Motor neuron (in vitro differentiated cells): ENCODE results near the gene TIGD4. TPM values are rescaled to one million over a fixed set of nuclear protein-coding genes. Genes with fewer than 3 reads are reported as not detected.
"Not testable (repeated sequence)": the region's sequence is repeated elsewhere in the genome, so short reads cannot be mapped to it uniquely, and the experiment has no call there.

Experiments
- ATAC-seq, 8 experiments: fragments of 200-7000 bp; cut with Tn5 transposase; replicated peaks in 6 of 8; 2 replicates each; pipeline ENCODE4 v1.8.0; 2021; ENCODE audit warnings: mild to moderate bottlenecking in 8 of 8, moderate library complexity in 8 of 8
- H3K27ac ChIP-seq, 2 donors: fragments of 250-450 bp; sonication (Bioruptor Pico); 2 replicates each; pipeline ENCODE4 v1.9.0; 2021; ENCODE audit warnings: antibody characterized with exemption in 2 of 2, mild to moderate bottlenecking in 2 of 2, moderate library complexity in 1 of 2
- H3K4me1 ChIP-seq, 2 donors: fragments of 250-450 bp; sonication (Bioruptor Pico); replicated peaks in 1 of 2; 2 replicates each; pipeline ENCODE4 v1.6.1; 2021; ENCODE audit warnings: antibody characterized with exemption in 2 of 2, mild to moderate bottlenecking in 2 of 2, moderate library complexity in 1 of 2
- H3K4me3 ChIP-seq, 5 donors: fragments of 250-450 bp; sonication (Bioruptor Pico); 2 replicates each; pipeline ENCODE4 v1.9.0; 2021; ENCODE audit warnings: antibody characterized with exemption in 5 of 5, mild to moderate bottlenecking in 5 of 5, moderate library complexity in 4 of 5
- WGBS, 10 experiments: fragments of 450-650 bp; shearing (Covaris generic); methylation state at CpG; one replicate each; pipeline ENCODE4 v1.0.0; 2022; 5-methylcytosine and 5-hydroxymethylcytosine counted together
- in situ Hi-C, 9 experiments: fragments of 400-800 bp; cut with MboI; loops; one replicate each; pipeline ENCODE4 v1.15.0; 2021; ENCODE audit warnings: low sequenced_read_pairs in 9 of 9, low pct_unique_long_range_greater_than_20kb in 2 of 9; ENCODE audit not compliant: unreplicated experiment in 9 of 9
- total RNA-seq, 8 experiments: library from RNA; unstranded; fragments of 300-600 nt; gene quantifications; 2 replicates each; pipeline versions ENCODE4 v1.2.3 to v1.2.4, GENCODE V29; 2022

TIGD4 gene
- total RNA-seq, 8 experiments from 2014 or later, result 0.56 to 5.4 (median 2.4) TPM

DNA sequence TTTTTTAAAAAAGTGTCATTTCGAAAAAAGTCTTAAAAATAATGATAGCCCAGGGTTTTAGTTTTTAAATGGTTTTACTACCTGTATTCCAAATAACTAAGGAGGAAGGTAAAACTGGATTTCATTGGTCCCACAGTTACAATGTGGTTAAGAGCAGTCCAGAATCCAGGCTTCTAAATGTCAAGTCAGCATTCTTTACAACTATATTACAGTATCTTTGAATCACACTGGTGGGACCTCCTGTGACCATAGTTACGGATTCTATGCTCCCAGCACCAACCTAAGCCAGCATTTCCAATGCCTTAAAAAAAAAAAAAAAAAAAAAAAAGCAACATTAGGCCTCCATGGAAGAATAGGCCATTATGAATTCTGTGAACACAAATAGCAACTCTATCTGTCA lies 6.2 kb downstream of the TIGD4 start:
- H3K27ac ChIP-seq, result no peak overlapping the region
- peaks cover 8% of the 10 kb centered on the region in 2 donors for H3K4me1 ChIP-seq
- ATAC-seq, result peak in 3 of 8 experiments; percentile 17 to 89 (median 62)
- H3K4me3 ChIP-seq, result no peak overlapping the region
- in situ Hi-C loops, result no loop called here
- whole genome bisulfite sequencing, 10 experiments, result 43 to 100% (median 74%) methylated on average over 1 to 2 of the region's 2 CpGs; no CpG with 5 or more reads in 1 of the 10 experiments

- in situ Hi-C loops, result no loop called here
- Histone ChIP-seq H3K4me3 (no peak overlapping the region), H3K27ac (no peak overlapping the region), H3K4me1 (no peaks in the 10 kb centered on the region)
- no peak for ATAC-seq
- WGBS, 10 experiments, result 20 to 100% (median 59%) methylated on average over 2 to 3 of the region's 3 CpGs; no CpG with 5 or more reads in 1 of the 10 experiments
These were observed 7.6 kb downstream of the TIGD4 start for GRCh38 chr4:152771741-152772533.

GRCh38 chr4:152765069-152765737 lies 14.3 kb downstream of the TIGD4 start:
- in situ Hi-C loops, H3K4me1 ChIP-seq, H3K4me3 ChIP-seq, H3K27ac ChIP-seq, ATAC-seq: not testable (repeated sequence)
- WGBS, 10 experiments, result no CpG with 5 or more reads among the region's 54 CpGs

DNA sequence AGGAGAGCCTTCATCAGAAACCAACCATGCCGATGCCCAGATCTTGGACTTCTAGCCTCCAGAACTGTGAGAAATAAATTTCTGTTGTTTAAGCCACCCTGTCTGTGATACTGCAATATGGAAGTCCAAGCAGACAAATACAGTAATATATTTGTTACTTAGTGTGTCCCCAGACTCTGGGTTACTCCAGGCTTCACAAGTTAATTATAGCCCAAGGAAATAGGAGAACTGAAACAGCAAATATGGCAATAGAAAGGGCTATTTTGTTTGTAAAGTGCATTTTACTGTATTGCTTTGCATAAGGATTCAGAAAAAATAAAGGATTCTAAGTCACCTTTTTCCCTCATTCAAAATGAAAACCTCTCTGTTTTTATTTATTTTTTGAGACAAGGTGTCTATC lies 15.7 kb downstream of the TIGD4 start:
- Histone ChIP-seq H3K27ac (no peak overlapping the region), H3K4me1 (no peaks in the 10 kb centered on the region), H3K4me3 (no peak overlapping the region)
- in situ Hi-C loops, result no loop called here
- WGBS, 10 experiments, result 43 to 100% (median 85%) methylated on average over 1 of the region's 1 CpG; no CpG with 5 or more reads in 4 of the 10 experiments
- no peak for ATAC-seq

DNA sequence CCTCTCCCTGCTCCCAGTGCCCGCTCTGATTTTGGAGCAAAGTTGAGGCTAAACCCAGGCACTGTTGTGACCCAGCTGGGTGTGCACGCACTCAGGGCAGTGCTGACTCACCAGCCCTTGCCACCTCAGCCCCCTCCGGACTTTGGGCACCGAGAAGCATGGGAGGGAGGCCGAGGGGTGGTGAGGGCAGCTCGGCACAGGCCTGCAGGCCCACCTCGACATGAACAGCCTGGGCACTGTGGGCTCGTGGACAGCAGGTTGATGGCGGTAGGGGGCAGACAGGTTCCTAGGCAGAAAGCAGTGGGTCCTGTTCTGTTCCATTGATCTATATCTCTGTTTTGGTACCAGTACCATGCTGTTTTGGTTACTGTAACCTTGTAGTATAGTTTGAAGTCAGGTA lies 30.9 kb downstream of the TIGD4 start:
- Histone ChIP-seq H3K4me3 (no peak overlapping the region), H3K27ac (no peak overlapping the region), H3K4me1 (no peaks in the 10 kb centered on the region)
- WGBS, 10 experiments, result 65 to 93% methylated on average over 3 to 4 of the region's 9 CpGs; no CpG with 5 or more reads in 8 of the 10 experiments
- in situ Hi-C loops, result loop anchor here in 2 of 9 experiments (25.0 kb wide), 1 partner anchor 236 kb away; no protein-coding TSS in a partner anchor
- ATAC-seq, result no peak

GRCh38 chr4:152747444-152747843 lies 32.1 kb downstream of the TIGD4 start:
- Histone ChIP-seq H3K4me1 (no peaks in the 10 kb centered on the region), H3K27ac (no peak overlapping the region), H3K4me3 (no peak overlapping the region)
- ATAC-seq, result peak in 1 of 8 experiments; percentile 48
- in situ Hi-C loops, result loop anchor here in 2 of 9 experiments (25.0 kb wide), 1 partner anchor 235 kb away; no protein-coding TSS in a partner anchor
- 8 to 78% (median 65%) methylated on average over 2 of the region's 2 CpGs; no CpG with 5 or more reads in 1 of the 10 experiments for WGBS, 10 experiments

- in situ Hi-C loops, result loop anchor here in 2 of 9 experiments (25.0 kb wide), 1 partner anchor 227 kb away; no protein-coding TSS in a partner anchor
- no peak for ATAC-seq
- no peak overlapping the region for H3K4me3 ChIP-seq
- no peak overlapping the region for H3K27ac ChIP-seq
- H3K4me1 ChIP-seq, result no peaks in the 10 kb centered on the region
- WGBS, 10 experiments, result 0 to 79% (median 53%) methylated on average over 1 to 3 of the region's 3 CpGs
These were observed 40.7 kb downstream of the TIGD4 start for GRCh38 chr4:152738827-152739226.

GRCh38 chr4:152735906-152736305 lies 43.6 kb downstream of the TIGD4 start:
- ATAC-seq, result no peak
- H3K27ac ChIP-seq, result no peak overlapping the region
- H3K4me1 ChIP-seq, result no peaks in the 10 kb centered on the region
- in situ Hi-C loops, result loop anchor here in 2 of 9 experiments (25.0 kb wide), 1 partner anchor 224 kb away; no protein-coding TSS in a partner anchor
- no peak overlapping the region for H3K4me3 ChIP-seq
- 0 to 90% (median 63%) methylated on average over 1 to 3 of the region's 3 CpGs; no CpG with 5 or more reads in 3 of the 10 experiments for WGBS, 10 experiments

- no peaks in the 10 kb centered on the region for H3K4me1 ChIP-seq
- WGBS, 10 experiments, result 0 to 80% (median 25%) methylated on average over 1 to 2 of the region's 2 CpGs; no CpG with 5 or more reads in 1 of the 10 experiments
- in situ Hi-C loops, result loop anchor here in 2 of 9 experiments (25.0 kb wide), 1 partner anchor 223 kb away; no protein-coding TSS in a partner anchor
- ATAC-seq, result peak in 3 of 8 experiments; percentile 33 to 55 (median 44)
- H3K4me3 ChIP-seq, result no peak overlapping the region
- H3K27ac ChIP-seq, result no peak overlapping the region
These were observed 44.1 kb downstream of the TIGD4 start for GRCh38 chr4:152735396-152735859.

GRCh38 chr4:152734699-152735050 lies 44.9 kb downstream of the TIGD4 start:
- in situ Hi-C loops, result loop anchor here in 2 of 9 experiments (25.0 kb wide), 1 partner anchor 222 kb away; no protein-coding TSS in a partner anchor
- Histone ChIP-seq H3K4me1 (no peaks in the 10 kb centered on the region), H3K4me3 (no peak overlapping the region), H3K27ac (no peak overlapping the region)
- 40 to 83% (median 66%) methylated on average over 1 to 3 of the region's 3 CpGs; no CpG with 5 or more reads in 4 of the 10 experiments for WGBS, 10 experiments
- no peak for ATAC-seq

GRCh38 chr4:152734015-152734698 lies 45.4 kb downstream of the TIGD4 start:
- WGBS, 10 experiments, result 33 to 100% (median 69%) methylated on average over 1 to 4 of the region's 5 CpGs; no CpG with 5 or more reads in 5 of the 10 experiments
- H3K4me1 ChIP-seq, result no peaks in the 10 kb centered on the region
- no peak overlapping the region for H3K4me3 ChIP-seq
- in situ Hi-C loops, result loop anchor here in 2 of 9 experiments (25.0 kb wide), 1 partner anchor 222 kb away; no protein-coding TSS in a partner anchor
- H3K27ac ChIP-seq, result no peak overlapping the region
- ATAC-seq, result no peak

GRCh38 chr4:152731997-152732396 lies 47.5 kb downstream of the TIGD4 start:
- ATAC-seq, result no peak
- in situ Hi-C loops, result loop anchor here in 2 of 9 experiments (25.0 kb wide), 1 partner anchor 220 kb away; no protein-coding TSS in a partner anchor
- H3K4me3 ChIP-seq, result no peak overlapping the region
- H3K4me1 ChIP-seq, result no peaks in the 10 kb centered on the region
- H3K27ac ChIP-seq, result no peak overlapping the region
- 72 to 100% (median 100%) methylated on average over 2 of the region's 2 CpGs; no CpG with 5 or more reads in 1 of the 10 experiments for WGBS, 10 experiments
